ENCODE results near the gene C1QA.

The C1QA gene

DNA sequence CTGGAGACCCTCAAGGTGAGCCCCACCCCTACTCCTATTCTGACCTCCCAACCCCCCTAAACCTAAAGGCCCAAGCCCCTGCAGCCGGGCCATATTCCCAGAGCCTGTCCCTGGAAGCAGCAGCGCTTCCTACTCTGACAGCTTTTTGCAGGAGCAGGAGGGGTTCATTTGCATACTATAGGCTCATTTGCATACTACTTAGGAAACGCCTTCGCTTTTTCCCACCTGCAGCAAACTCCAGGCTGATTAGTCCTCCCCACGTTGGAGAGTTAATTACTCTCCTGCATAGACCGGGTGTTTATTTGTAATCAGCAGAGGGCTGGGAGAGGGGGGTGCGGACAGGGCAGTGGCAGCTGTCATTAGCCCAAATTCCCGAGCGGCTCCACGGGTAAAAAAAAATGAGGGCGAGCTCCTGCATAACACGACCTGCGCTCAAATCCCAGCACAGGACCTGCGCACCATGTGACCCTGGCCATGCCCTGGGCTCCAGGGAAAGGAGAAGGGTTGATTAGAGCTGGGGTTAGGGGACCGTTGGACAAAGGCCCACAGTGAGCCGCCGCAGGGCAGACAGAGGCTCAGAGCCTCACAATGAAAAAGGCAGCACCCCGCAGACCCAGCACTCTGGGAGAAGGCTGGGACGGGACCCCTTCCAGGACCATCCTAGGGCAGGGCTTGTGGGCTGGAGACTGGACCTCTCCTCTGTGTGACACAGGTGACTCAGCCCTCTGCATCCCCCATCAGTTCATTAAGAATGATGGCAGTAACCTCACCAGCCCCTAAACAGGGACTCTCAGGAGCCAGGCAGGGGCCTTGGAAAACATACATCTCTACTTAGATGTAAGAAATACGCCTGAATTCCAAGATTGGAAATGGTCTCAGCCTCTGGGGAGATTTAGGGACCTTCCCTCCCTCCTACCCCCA lies 9.9 kb upstream of the C1QA start:
- Histone ChIP-seq H3K36me3 (ENCODE audit: control insufficient read depth, insufficient read depth, low read length) (no peaks in the 10 kb centered on the region), H3K4me1 (ENCODE audit: control insufficient read depth, insufficient read depth, low read length, poor library complexity, severe bottlenecking) (no peaks in the 10 kb centered on the region), H3K9me3 (ENCODE audit: control insufficient read depth, low read length) (no peaks in the 10 kb centered on the region), H3K27me3 (replicated peaks; ENCODE audit: control insufficient read depth, insufficient read depth, low read length, poor library complexity, severe bottlenecking) (peaks cover 4% of the 10 kb centered on the region), H3K27ac (ENCODE audit: insufficient read depth, low read length, poor library complexity, severe bottlenecking) (no peak overlapping the region), H3K4me3 (ENCODE audit: insufficient read depth, low read depth, low read length, poor library complexity, severe bottlenecking) (no peak overlapping the region)
- no peak for DNase-seq

DNA sequence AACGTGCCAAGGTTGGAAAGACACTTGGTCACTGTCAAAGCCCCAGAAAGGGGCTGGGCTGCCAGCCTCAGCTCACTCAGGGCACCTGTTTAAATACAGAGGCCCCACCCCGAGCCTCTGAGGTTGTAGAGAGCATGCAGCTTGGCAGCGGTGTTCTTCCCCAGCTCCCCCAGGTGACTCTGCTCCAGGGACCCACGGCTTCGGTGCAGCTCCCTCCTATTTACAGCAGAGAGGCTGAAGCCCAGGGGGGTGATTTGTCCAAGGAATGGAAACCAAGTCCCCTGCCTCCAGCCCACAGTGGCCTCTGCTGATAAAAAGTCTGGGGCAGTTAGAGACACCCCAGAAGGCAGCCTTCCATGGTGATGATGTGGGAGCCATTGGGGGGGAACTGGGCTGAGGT lies 9.1 kb upstream of the C1QA start:
- no peaks in the 10 kb centered on the region for H3K36me3 ChIP-seq (ENCODE audit: control insufficient read depth, insufficient read depth, low read length)
- H3K9me3 ChIP-seq (ENCODE audit: control insufficient read depth, low read length): no peaks in the 10 kb centered on the region
- no peak overlapping the region for H3K4me3 ChIP-seq (ENCODE audit: insufficient read depth, low read depth, low read length, poor library complexity, severe bottlenecking)
- H3K27ac ChIP-seq (ENCODE audit: insufficient read depth, low read length, poor library complexity, severe bottlenecking): no peak overlapping the region
- DNase-seq: no peak
- no peaks in the 10 kb centered on the region for H3K4me1 ChIP-seq (ENCODE audit: control insufficient read depth, insufficient read depth, low read length, poor library complexity, severe bottlenecking)
- H3K27me3 ChIP-seq (replicated peaks; ENCODE audit: control insufficient read depth, insufficient read depth, low read length, poor library complexity, severe bottlenecking): peaks cover 4% of the 10 kb centered on the region

DNA sequence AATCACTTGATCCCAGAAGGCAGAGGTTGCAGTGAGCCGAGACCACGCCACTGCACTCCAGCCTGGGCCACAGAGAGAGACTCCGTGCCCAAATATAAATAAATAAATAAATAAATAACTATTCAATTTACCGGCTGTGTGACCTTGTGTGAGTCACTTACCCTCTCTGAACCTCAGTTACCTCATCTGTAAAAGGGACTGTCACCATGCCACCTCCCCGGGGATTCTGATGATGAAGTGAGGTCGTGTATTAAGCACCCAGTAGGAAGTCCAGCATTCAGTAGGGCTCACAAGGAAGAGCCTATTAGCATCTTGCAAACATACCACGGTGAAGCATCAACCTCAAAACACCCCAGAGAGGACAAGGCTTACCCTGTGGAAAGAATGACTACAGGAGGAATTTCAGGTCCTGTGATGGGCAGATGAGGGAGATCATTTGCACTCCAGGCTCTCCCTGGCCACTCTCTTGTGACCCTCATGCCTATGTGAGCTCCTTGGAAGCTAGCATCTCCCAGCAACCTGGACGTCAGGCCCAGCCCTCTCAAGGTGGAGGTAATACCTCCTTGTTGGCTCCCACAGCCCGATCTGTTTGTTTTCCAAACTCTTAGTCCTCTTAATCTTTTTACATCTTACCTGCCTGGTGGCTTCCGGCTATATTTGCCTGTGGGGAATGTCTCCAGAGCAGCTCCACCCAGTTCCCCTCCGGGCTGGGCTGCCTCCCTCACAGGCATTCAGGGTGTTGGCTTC lies 7.6 kb upstream of the C1QA start:
- no peaks in the 10 kb centered on the region for H3K36me3 ChIP-seq (ENCODE audit: control insufficient read depth, insufficient read depth, low read length)
- H3K27ac ChIP-seq (ENCODE audit: insufficient read depth, low read length, poor library complexity, severe bottlenecking): no peak overlapping the region
- no peaks in the 10 kb centered on the region for H3K9me3 ChIP-seq (ENCODE audit: control insufficient read depth, low read length)
- no peak for DNase-seq
- H3K4me1 ChIP-seq (ENCODE audit: control insufficient read depth, insufficient read depth, low read length, poor library complexity, severe bottlenecking): no peaks in the 10 kb centered on the region
- H3K4me3 ChIP-seq (ENCODE audit: insufficient read depth, low read depth, low read length, poor library complexity, severe bottlenecking): no peak overlapping the region
- peaks cover 4% of the 10 kb centered on the region for H3K27me3 ChIP-seq (replicated peaks; ENCODE audit: control insufficient read depth, insufficient read depth, low read length, poor library complexity, severe bottlenecking)

DNA sequence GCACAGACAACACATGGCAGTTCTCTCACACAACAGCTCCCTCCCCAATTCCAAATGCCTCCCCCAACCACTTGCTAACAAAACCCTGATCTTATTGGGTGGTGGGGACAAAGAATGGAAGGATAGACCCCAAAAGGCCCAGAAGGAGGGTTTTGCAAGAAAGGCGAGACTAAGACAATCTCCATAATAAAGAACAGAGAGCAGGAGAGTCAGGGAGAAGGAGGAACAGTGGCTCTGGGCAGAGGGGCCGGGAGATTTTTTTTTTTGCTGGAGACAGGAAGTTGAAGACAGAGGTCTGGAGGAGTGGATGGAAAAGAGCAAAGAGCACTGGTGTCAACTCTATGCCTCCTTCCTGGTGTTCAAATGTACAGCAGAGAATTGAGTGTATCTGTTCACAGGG lies 6.5 kb upstream of the C1QA start:
- DNase-seq: no peak
- Histone ChIP-seq H3K4me3 (ENCODE audit: insufficient read depth, low read depth, low read length, poor library complexity, severe bottlenecking) (no peak overlapping the region), H3K9me3 (ENCODE audit: control insufficient read depth, low read length) (no peaks in the 10 kb centered on the region), H3K27ac (ENCODE audit: insufficient read depth, low read length, poor library complexity, severe bottlenecking) (no peak overlapping the region), H3K4me1 (ENCODE audit: control insufficient read depth, insufficient read depth, low read length, poor library complexity, severe bottlenecking) (no peaks in the 10 kb centered on the region), H3K27me3 (replicated peaks; ENCODE audit: control insufficient read depth, insufficient read depth, low read length, poor library complexity, severe bottlenecking) (peaks cover 4% of the 10 kb centered on the region), H3K36me3 (ENCODE audit: control insufficient read depth, insufficient read depth, low read length) (no peaks in the 10 kb centered on the region)

DNA sequence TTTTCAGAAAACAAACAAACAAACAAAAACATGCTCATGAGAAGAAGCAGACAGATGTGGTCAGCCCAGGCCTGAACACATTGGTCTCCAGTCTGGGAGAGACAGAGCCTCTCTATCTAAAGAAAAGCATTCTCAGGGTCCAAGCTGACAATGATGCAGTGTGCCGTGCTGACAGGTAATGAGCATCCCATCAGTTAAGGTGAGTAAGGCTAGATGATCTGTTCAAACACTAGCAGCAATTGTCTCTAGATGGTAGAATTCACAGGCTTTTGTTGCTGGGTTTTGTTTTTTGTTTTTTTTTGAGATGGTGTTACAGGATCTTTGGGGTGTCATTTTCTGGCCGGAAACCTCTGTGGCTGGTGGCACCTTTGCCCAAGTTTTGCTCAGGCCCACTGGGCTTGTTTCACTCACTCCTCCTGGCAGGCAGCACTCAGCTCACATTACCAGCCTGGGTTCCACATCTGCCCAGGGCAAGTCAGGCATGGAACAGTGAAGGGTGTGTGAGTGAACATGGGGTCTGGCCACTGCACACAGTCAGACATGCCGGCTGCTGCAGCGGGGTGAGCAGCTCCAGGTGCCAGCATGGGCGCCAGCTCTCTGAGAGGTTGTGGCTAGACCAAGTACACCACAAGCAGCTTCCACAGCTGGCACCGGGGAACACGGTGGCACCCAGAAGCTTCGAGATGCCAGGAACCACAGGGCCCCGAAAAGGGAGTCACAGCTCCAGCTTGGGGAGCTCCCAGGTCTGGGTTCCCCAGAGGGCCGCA lies 2.5 kb upstream of the C1QA start:
- no peak for DNase-seq
- no peak overlapping the region for H3K27ac ChIP-seq (ENCODE audit: insufficient read depth, low read length, poor library complexity, severe bottlenecking)
- H3K4me1 ChIP-seq (ENCODE audit: control insufficient read depth, insufficient read depth, low read length, poor library complexity, severe bottlenecking): no peaks in the 10 kb centered on the region

DNA sequence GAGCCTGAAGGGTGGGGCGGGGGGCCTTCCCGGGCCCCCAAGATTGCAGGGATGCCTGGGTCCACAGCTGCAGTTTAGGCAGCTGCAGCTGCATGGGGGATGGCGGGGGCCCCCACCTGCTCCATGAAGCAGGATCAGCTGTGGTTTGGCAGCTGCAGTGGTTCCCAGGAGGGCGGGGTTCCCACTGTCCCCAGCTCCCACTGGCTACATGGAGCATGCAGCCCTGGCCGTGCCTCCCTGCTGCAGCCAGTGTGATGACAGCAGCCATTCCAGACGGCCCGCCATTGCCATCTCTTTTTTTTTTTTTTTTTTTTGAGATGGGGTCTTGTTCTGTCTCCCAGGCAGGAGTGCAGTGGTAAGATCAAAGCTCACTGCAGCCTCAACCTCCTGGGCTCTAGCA lies 992 bp upstream of the C1QA start:
- DNase-seq: no peak
- Histone ChIP-seq H3K27me3 (replicated peaks; ENCODE audit: control insufficient read depth, insufficient read depth, low read length, poor library complexity, severe bottlenecking) (no peaks in the 10 kb centered on the region), H3K4me3 (ENCODE audit: insufficient read depth, low read depth, low read length, poor library complexity, severe bottlenecking) (no peak overlapping the region), H3K36me3 (ENCODE audit: control insufficient read depth, insufficient read depth, low read length) (no peaks in the 10 kb centered on the region), H3K9me3 (ENCODE audit: control insufficient read depth, low read length) (no peaks in the 10 kb centered on the region), H3K4me1 (ENCODE audit: control insufficient read depth, insufficient read depth, low read length, poor library complexity, severe bottlenecking) (no peaks in the 10 kb centered on the region), H3K27ac (ENCODE audit: insufficient read depth, low read length, poor library complexity, severe bottlenecking) (no peak overlapping the region)

More for the DNA sequence above, 2.5 kb upstream of the C1QA start:
- no peaks in the 10 kb centered on the region for H3K9me3 ChIP-seq (ENCODE audit: control insufficient read depth, low read length)
- H3K4me3 ChIP-seq (ENCODE audit: insufficient read depth, low read depth, low read length, poor library complexity, severe bottlenecking): no peak overlapping the region
- no peaks in the 10 kb centered on the region for H3K36me3 ChIP-seq (ENCODE audit: control insufficient read depth, insufficient read depth, low read length)
- no peaks in the 10 kb centered on the region for H3K27me3 ChIP-seq (replicated peaks; ENCODE audit: control insufficient read depth, insufficient read depth, low read length, poor library complexity, severe bottlenecking)

DNA sequence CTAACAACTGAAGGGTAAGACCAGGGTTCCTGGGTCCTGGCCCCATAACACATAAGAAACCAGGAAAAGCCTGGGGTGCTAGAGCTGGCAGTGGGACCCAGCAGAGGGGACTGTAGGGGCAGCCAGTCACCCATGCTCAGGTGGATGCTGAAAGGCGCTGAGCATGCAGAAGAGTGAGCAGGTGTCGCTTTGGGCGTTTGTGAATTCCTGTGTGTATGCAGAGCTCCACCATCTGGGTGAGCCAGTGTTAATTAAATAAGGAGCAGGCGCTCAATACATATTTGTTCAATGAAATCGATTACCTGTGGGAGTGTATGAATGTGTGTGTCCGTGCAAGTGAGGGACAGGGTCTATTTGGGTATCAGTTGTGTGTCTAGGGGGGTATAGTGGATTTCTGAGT lies 499 bp downstream of the C1QA start:
- no peak overlapping the region for H3K27ac ChIP-seq (ENCODE audit: insufficient read depth, low read length, poor library complexity, severe bottlenecking)
- H3K27me3 ChIP-seq (replicated peaks; ENCODE audit: control insufficient read depth, insufficient read depth, low read length, poor library complexity, severe bottlenecking): peaks cover 6% of the 10 kb centered on the region
- H3K4me3 ChIP-seq (ENCODE audit: insufficient read depth, low read depth, low read length, poor library complexity, severe bottlenecking): no peak overlapping the region
- H3K9me3 ChIP-seq (ENCODE audit: control insufficient read depth, low read length): no peaks in the 10 kb centered on the region
- H3K4me1 ChIP-seq (ENCODE audit: control insufficient read depth, insufficient read depth, low read length, poor library complexity, severe bottlenecking): no peaks in the 10 kb centered on the region
- no peak for DNase-seq
- H3K36me3 ChIP-seq (ENCODE audit: control insufficient read depth, insufficient read depth, low read length): no peaks in the 10 kb centered on the region

DNA sequence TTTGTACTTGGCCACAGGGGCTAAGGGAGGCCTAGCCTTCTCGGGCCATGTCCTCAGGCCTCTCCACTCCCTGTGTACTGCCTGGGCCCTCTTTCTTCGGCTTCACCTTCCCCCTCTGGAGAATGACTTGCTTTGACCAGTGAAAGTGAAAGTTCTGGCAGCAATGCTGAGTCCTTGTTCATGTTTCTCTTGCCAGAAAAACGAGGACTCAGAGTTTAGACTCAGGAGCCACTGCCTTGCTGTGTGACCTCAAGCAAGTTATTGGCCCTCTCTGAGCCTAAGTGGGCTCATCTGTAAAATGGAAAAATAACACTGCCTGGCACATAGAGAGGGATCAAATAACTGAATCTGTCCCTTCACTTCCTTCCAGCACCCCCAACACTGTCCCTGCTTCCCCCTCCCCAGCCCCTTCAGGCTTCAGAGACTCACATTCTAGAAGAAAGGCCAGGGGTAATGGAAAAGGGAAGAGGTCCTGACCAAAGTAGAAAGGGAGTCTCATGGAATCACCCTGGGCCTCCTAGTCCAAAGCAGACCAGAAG lies 1.5 kb downstream of the C1QA start:
- H3K27ac ChIP-seq (ENCODE audit: insufficient read depth, low read length, poor library complexity, severe bottlenecking): no peak overlapping the region
- peaks cover 6% of the 10 kb centered on the region for H3K27me3 ChIP-seq (replicated peaks; ENCODE audit: control insufficient read depth, insufficient read depth, low read length, poor library complexity, severe bottlenecking)
- H3K4me1 ChIP-seq (ENCODE audit: control insufficient read depth, insufficient read depth, low read length, poor library complexity, severe bottlenecking): no peaks in the 10 kb centered on the region
- H3K36me3 ChIP-seq (ENCODE audit: control insufficient read depth, insufficient read depth, low read length): no peaks in the 10 kb centered on the region
- H3K4me3 ChIP-seq (ENCODE audit: insufficient read depth, low read depth, low read length, poor library complexity, severe bottlenecking): no peak overlapping the region
- no peaks in the 10 kb centered on the region for H3K9me3 ChIP-seq (ENCODE audit: control insufficient read depth, low read length)
- no peak for DNase-seq

DNA sequence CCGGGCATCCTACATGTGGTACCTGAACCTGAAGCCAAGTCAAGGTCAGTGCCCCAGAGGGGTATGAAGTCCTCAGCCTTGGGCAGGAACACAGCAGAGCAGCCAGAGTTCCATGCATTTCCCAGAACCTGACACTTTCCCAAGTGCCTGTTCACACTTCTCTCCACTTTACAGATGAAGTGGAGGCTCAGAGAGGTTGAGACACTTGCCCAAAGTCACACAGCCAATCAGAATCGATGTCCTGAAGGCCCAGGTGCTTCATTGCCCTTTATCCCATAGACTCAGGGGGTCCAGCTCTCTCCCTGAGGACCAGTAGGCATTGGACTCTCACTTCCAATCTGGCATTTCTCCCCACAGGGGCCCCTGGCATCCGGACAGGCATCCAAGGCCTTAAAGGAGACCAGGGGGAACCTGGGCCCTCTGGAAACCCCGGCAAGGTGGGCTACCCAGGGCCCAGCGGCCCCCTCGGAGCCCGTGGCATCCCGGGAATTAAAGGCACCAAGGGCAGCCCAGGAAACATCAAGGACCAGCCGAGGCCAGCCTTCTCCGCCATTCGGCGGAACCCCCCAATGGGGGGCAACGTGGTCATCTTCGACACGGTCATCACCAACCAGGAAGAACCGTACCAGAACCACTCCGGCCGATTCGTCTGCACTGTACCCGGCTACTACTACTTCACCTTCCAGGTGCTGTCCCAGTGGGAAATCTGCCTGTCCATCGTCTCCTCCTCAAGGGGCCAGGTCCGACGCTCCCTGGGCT lies 2.2 kb downstream of the C1QA start:
- Histone ChIP-seq H3K36me3 (ENCODE audit: control insufficient read depth, insufficient read depth, low read length) (no peaks in the 10 kb centered on the region), H3K27me3 (replicated peaks; ENCODE audit: control insufficient read depth, insufficient read depth, low read length, poor library complexity, severe bottlenecking) (peaks cover 6% of the 10 kb centered on the region), H3K4me1 (ENCODE audit: control insufficient read depth, insufficient read depth, low read length, poor library complexity, severe bottlenecking) (no peaks in the 10 kb centered on the region), H3K9me3 (ENCODE audit: control insufficient read depth, low read length) (no peaks in the 10 kb centered on the region), H3K27ac (ENCODE audit: insufficient read depth, low read length, poor library complexity, severe bottlenecking) (no peak overlapping the region), H3K4me3 (ENCODE audit: insufficient read depth, low read depth, low read length, poor library complexity, severe bottlenecking) (no peak overlapping the region)
- DNase-seq: no peak

Measured in effector memory CD4-positive, alpha-beta T cell (primary cell).